ENCODE data around the gene EGFL6.

EGFL6 gene

GRCh38 chrX:13652850-13653693 is 83.7 kb downstream of the EGFL6 start, which contains the start of gene TCEANC (continued):
- no peak for TF ChIP-seq PRDM6 (tag by site-specific recombination; IDR thresholded peaks at IDR 0.05)
- peak; percentile 99 for TF ChIP-seq ZNF423 (tag by site-specific recombination; IDR thresholded peaks at IDR 0.05)
- TF ChIP-seq ZNF837 (tag by site-specific recombination; IDR thresholded peaks at IDR 0.05), result no peak
- TF ChIP-seq ZNF830 (tag by site-specific recombination; IDR thresholded peaks at IDR 0.05; ENCODE audit: low read depth), result no peak
- TF ChIP-seq ZNF433 (tag by site-specific recombination; IDR thresholded peaks at IDR 0.05; ENCODE audit: low read depth), result no peak
- TF ChIP-seq ZBTB6 (tag by site-specific recombination; IDR thresholded peaks at IDR 0.05), result no peak
- peak; percentile 95 for TF ChIP-seq SP7 (tag by site-specific recombination; IDR thresholded peaks at IDR 0.05)
- TF ChIP-seq ZNF426 (tag by site-specific recombination; IDR thresholded peaks at IDR 0.05), result no peak
- TF ChIP-seq ZNF645 (tag by site-specific recombination; IDR thresholded peaks at IDR 0.05), result no peak
- peak; percentile 95 for TF ChIP-seq HIC1 (tag by site-specific recombination; IDR thresholded peaks at IDR 0.05)
- TF ChIP-seq ZFP37 (tag by site-specific recombination; IDR thresholded peaks at IDR 0.05), result 0 out of 2 replicates have a peak, but pooled peaks have one; percentile 49
- TF ChIP-seq TSHZ1 (tag by site-specific recombination; IDR thresholded peaks at IDR 0.05; ENCODE audit: borderline replicate concordance), result no peak
- no peak for TF ChIP-seq ZNF148 (tag by site-specific recombination; IDR thresholded peaks at IDR 0.05; ENCODE audit: borderline replicate concordance)
- TF ChIP-seq ZNF660 (tag by site-specific recombination; IDR thresholded peaks at IDR 0.05), result peak; percentile 68
- peak; percentile 84 for TF ChIP-seq FEZF1 (tag by site-specific recombination; IDR thresholded peaks at IDR 0.05)
- no peak for TF ChIP-seq ZNF221 (tag by site-specific recombination; IDR thresholded peaks at IDR 0.05; ENCODE audit: borderline replicate concordance)
- no peak for TF ChIP-seq BCL11A (tag by site-specific recombination; IDR thresholded peaks at IDR 0.05; ENCODE audit: low read depth)
- peak; percentile 94 for TF ChIP-seq ZBTB20 (tag by site-specific recombination; IDR thresholded peaks at IDR 0.05)
- TF ChIP-seq ZNF623 (tag by site-specific recombination; IDR thresholded peaks at IDR 0.05), result no peak; the same call in 1 of the 2 replicates
- no peak for TF ChIP-seq ZNF768 (tag by site-specific recombination; IDR thresholded peaks at IDR 0.05)
- TF ChIP-seq ZSCAN23 (tag by site-specific recombination; IDR thresholded peaks at IDR 0.05), result peak; percentile 80; the same call in 1 of the 2 replicates
- no peak for TF ChIP-seq ZNF677 (tag by site-specific recombination; IDR thresholded peaks at IDR 0.05)
- no peak for TF ChIP-seq INSM2 (tag by site-specific recombination; IDR thresholded peaks at IDR 0.05)
